GM18505 (cell line): Measurements from ENCODE around the gene LHFPL3.

Source experiments
- ATAC-seq: cut with Tn5 transposase; IDR thresholded peaks from one replicate; pipeline ENCODE4 v1.9.1; 2021; ENCODE audit not compliant: unreplicated experiment
- POLR2A ChIP-seq: IDR thresholded peaks from 4 replicates; pipeline ENCODE4 v1.6.1; 2011; ENCODE audit warnings: borderline replicate concordance; ENCODE audit not compliant: insufficient read depth, insufficient read length; ENCODE audit errors: extremely low read depth

The LHFPL3 gene

DNA sequence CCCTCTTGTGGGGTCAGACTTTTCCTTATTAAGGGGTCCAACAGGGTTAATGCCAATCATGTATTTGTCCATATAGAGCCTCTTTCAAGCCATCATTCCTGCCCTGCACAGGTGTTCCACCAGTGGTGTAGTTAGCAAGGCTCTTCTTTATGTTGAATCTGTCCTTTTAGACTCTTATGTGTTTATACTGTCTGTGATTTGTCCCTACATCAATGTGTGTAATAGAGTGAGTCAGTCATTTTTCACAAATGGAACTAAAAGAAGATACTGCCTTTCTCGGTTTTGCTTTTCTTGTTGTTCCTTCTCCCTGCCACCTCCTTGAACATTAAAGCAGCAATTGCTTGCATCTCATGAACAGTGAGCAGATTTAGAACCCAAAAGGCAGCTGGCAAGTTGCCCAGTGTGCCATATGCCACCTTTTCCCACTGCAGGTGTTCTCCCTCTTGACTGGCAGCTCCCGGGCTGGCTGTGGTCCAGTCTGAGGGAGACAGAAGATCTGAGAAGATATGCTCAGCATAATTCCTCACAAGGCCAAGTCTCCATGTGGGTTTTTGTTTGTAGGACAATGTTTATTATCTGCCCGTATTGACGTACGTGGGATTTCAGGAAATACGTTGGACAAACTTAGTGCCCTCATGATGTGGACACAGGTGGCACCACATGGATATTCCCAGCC lies 154.1 kb downstream of the LHFPL3 start:
- ATAC-seq, result no peak
- TF ChIP-seq POLR2A, result no peak

DNA sequence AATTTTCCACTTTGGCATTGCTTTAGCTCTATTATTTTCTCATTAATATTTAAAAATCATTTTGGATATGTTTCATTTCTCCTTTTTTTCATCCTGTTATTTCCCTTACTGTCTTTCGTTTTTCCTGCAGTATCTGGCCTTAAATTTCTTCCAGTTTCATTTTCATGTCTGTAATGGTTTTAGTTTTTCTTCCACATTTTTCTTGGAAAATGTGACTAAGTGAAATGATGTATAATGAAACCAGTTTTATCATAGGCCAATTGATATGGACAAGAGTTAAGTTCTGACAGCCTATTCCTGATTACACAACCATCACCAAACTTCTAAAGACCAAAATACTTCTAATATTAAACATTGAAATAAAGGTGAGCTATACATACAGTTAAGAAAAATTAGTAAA lies 158.5 kb downstream of the LHFPL3 start:
- ATAC-seq, result no peak
- no peak for TF ChIP-seq POLR2A

DNA sequence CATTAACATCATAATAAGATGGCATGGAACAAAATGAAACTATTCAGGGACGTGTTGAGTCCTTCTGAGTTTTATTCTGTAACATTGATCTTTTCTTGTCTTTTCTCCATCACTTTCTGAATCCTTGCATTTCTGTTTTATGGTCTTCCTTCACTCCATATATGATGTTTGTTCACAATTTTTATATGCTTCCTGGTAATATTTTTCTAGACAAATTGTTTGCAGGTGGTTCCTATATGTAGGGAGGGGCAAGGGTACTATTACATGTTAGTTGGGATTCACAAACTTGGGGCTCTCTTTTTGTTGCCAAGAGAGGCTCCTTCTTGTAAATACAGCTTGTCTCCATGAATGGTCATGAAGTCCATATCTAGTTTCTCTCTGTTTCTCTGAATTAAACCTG lies 159.2 kb downstream of the LHFPL3 start:
- no peak for TF ChIP-seq POLR2A
- ATAC-seq, result no peak

DNA sequence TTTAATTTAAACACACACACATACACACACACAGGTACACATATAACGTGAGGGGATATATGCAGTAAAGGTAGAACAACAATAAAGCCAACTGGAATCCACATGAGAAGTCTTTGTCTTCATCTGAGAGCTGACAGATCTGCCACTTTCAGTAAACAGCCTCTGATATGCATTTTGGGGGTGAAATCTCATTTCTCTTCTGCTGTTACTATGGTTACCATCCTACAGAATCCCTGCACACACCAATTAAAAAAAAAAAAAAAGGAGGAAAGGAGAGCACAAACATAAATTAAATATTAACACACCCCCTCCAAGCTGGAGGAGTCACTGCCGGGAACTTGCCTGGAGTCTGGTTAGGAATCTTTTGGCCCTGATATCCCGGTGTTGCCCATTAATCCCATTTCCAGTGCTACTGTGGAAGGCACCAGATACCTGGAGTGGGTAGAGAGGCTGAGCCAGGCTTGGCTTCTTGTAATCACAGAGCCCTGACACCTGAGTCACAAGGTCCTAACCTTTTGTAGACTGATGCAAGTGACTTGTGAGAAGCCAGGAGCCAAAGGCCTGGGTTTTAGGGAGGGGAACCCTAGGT lies 169.1 kb downstream of the LHFPL3 start:
- ATAC-seq, result no peak
- TF ChIP-seq POLR2A, result no peak

DNA sequence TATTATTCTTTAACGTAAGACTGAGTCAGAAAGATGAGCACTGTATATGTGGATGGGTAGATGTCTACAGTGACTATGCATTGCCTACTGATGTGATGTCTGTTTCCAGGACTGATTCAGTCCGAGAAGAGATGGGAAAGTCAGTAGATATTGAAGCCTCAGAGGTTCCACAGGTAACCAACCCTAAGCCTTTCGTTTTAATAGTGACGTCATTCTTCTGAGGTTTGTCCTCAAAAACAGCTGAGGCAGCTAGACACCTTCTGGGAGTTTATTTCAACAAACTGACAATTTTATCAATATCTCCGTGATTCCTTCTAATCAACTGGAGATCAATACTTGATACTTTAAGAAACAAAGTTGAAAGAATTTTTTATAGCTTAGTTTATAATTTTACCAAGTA lies 171.6 kb downstream of the LHFPL3 start:
- ATAC-seq, result no peak
- TF ChIP-seq POLR2A, result no peak

DNA sequence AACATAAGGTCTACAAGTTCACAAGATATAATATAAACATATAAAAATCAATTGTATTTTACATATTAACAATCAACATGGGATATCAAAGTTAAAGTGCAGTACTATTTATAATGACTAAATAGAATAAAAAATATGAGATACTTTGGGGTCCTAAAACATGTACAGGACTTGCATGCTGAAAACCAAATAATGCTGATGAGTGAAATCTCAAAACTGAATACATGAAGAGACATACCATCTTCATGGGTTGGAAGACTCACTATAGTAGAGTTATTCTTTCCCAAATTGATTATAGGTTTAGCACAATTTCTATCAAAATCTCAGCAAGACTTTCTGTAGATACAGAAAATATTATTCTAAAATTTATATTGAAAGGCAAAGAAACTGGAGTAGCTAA lies 181.5 kb downstream of the LHFPL3 start:
- TF ChIP-seq POLR2A, result no peak
- ATAC-seq, result no peak

DNA sequence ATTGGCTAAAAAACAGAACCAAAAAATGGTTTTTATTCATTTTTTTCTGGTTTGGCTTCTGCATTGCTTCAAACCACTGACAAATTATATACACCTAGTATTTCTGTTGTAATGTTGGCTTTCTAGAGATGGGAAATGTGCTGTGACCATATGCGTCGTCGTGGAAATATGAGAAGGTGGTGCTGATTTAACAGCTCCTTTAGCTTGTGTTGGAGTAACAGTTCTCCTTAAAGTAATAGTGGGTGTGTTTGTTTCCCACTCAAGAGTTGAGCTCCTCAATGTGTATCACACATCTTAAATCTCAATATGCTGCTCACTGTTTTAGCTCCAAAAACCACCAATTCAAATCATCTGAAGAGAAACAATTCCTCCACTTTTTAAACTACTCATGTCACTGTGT lies 196.4 kb downstream of the LHFPL3 start:
- no peak for ATAC-seq
- TF ChIP-seq POLR2A, result no peak

DNA sequence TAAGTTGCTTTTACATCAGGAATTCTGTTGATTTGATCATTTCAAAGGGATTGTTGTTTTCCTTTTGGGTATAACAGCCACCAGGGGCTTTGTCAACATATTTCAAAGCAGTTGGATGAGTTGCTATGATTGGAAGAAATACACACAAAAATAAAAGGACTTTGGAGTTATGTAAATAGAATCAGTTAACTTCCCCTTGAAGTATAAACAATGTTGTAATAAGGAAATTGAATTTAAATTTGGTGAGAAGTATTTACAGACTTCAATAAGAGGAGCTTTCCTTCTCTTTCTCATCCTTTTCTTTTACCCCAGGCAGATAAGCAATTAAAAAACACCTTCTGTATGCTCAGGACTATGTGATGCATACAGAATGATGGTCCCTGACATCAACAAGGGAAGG lies 199.7 kb downstream of the LHFPL3 start:
- no peak for ATAC-seq
- TF ChIP-seq POLR2A, result no peak

DNA sequence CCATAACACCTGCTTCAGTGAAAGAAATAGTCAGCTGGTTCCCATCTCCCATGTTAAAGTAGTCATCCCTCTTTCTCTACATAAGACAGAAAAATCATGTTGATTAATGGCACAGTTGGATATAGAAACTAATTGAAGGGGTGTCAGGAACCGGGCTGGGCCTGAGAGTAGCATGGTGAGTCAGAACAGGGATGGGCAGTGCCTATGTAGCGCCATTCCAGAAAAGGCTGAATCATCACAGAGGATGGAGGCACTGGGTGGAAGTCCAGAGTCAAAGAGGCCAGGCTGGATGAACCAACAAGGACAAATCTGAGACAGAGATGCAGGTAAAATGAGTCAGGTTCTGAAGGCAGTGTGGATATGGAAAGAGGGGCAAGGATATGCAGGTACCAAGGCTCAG lies 201.2 kb downstream of the LHFPL3 start:
- TF ChIP-seq POLR2A, result no peak
- ATAC-seq, result no peak

DNA sequence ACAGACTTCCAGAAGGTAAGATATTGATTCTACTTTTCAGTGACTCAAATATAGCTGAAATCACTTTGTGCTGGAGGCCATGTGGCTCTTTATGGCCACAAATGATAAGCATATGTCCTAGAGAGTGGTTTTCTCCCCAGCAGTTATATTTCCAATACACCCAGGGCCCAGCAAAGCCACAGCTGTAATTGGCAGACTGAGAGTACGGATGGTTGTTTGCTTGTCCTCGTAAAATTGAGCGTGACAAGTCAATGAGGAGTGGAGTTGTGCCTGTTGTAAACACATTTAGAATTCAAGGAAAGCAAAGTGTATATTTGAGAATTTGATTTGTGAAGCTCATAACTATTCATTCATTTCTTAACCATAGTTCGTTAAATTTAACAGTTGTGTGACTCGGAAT lies 201.8 kb downstream of the LHFPL3 start:
- ATAC-seq, result no peak
- no peak for TF ChIP-seq POLR2A

DNA sequence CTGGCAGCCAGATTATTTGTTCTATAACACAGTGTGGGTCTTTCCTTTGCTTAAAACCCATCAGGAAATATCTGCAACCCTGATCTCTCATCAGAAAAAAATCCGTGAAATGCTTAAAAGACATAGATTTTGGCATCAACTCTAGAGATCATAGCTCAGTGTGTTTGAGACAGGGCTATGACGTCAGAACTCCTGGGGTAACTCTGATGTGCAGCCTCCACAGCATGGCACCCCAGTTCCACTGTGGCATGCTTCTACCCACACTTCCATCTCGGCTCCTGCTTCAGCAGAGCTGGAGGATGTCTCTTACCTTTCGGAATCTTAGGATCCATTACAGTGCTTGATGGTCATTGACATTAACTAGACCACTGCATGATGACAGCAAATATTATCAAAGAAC lies 205.7 kb downstream of the LHFPL3 start:
- TF ChIP-seq POLR2A, result no peak
- no peak for ATAC-seq

DNA sequence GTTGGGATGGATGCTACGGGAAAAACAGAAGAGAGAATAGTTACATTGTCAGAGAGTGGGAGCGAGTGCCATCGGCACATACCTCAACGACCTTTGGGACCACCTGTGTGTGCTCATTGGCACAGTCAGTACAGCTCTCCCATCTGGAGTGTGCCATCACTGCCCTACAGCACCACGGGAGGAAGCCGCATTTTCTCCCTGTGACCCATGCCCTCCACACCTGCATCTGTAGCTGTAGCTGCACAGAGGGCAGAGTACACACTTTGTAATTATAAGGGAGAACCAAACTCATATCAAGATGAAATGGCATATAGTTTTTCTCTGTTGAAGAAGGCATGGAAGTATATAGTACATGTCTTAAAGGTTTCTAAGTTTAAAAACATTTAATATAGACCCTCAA lies 207.4 kb downstream of the LHFPL3 start:
- no peak for TF ChIP-seq POLR2A

DNA sequence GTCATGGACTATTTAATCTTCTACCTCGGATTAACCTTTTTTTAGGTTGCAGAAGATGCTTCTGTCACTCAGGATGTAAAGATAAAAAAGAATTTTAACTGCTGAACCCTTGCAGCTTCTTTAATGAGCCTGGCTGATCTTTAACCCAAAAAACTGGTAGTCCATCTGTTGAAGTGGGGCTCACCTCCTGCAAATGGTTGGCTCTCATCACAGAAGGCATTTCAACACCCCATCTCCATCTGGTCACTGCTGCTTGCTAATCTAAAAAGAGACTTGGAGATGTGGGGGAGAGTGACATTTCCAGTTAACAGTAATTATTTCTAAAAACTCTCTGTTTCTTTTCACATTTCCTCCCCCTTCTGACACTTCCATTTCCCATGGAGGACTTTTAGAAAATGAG lies 208.6 kb downstream of the LHFPL3 start:
- ATAC-seq, result no peak
- TF ChIP-seq POLR2A, result no peak

More for the DNA sequence above, 207.4 kb downstream of the LHFPL3 start:
- no peak for ATAC-seq

DNA sequence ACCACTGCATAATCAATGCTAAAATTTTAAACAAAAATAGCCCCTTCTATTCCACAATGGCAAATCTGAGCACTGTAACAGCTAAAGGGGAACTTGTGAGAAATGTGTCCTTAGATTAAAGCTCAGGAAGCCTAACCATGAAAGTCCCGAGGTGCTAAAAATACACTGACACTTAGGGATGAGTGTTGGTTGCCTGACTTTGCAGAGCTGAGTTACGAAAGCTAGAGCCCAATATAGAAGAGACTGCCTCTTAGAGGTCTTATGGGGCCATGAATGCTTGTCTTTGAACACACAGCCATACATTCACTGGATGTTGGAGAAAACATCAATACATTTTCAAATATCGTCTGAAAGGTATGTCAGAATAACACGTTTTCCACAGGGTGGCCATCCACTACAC lies 209.7 kb downstream of the LHFPL3 start:
- no peak for TF ChIP-seq POLR2A
- no peak for ATAC-seq
